Measurements from ENCODE around the gene SLC6A13.
"Not testable (repeated sequence)": the region's sequence is repeated elsewhere in the genome, so short reads cannot be mapped to it uniquely, and the experiment has no call there.

The SLC6A13 gene

DNA sequence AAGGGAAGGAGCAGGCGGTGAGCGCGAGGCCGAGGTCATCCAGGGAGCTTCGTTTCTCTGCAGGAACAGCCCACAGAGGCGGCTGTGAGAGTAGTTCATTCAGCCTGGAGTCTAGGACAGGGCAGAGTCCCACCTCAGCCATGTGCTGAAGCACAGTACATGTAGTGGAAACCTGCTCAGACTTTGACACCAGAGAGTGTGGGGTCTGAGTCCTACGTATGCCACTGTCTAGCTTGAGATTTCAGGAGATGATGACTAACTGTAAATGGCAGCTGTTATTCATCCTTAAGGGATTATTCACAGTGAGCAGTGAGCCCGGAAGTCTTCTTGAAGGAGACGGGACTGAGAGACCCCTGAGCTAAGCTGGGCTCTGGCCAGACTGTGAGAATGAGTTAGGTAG is 938 bp upstream of the SLC6A13 start:
- DNase-seq, result no peak

DNA sequence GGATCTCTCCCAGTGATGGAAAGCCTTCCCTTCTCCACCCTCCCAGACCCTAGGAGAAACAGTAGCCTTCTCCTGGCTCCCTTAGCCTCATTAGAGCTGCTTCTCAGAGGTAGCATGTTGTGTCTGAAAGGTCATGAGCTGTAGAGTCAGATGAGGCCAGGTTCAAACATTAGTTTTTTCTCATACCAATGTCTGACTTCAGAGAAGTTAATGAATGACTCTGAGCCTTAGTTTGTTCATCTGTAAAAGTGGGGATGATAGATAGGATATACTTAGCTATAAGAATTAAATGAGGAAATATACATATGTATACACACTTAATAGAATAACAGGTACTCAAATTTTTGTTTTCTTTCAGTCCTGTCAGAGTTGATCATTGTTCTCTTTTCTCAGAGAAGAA is 523 bp downstream of the SLC6A13 start:
- DNase-seq, result no peak

DNA sequence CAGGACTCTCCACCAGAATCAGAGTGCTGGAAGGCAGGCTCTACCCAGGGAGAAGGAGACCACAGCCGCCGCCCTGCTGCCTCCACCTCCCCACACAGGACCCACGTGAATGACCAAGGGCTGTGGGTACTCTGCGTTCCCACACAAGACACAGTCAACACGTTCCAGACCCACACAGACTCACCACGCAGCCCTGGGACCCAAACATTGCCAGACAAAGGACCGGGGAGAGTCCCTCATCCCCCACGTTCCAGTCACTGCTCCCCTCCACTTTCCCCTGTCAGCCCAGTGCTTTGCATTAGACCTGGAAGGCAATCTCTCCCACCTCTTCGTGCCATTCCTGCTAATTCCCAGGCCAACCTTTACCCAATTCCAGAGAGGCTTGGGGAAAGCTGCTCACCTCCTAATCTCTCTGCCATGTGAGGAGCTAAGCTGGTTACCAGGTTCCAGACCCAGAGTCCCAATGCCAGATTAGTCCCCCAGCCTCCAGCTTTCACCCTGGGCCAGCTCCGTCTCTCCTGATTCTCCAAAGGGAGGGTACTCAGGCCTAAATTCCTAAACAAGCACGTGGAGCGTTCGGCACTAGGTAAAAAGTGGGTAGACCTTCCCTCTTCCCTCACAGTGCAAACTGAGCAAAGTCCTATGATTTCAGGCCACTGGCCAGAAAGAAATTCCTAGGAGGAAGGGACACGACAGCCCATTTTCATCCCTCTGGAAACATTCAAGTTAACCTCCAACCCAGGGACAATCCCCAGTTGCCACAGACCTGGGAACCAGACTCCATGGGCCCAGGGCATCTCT is 4.9 kb downstream of the SLC6A13 start:
- DNase-seq, result no peak

DNA sequence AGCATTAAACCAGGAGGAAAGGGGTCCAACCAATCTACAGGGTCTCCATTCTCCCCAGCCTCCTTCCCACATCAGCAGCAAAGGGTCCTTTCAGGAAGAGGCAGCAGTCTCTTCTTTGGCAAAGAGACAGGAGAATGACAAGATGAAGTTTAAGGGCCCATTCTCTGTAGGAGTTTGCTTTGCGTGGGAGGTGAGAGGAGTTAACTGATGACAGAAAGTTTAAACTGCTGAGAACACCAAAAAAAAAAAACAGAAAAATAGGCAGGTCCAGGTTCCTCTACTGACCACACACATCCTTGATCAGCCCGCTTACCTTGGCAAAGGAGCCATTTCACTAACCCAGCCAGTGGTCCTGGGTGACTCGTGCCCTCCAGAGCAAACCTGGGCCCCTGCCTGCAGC is 5.7 kb downstream of the SLC6A13 start:
- no peak for DNase-seq

DNA sequence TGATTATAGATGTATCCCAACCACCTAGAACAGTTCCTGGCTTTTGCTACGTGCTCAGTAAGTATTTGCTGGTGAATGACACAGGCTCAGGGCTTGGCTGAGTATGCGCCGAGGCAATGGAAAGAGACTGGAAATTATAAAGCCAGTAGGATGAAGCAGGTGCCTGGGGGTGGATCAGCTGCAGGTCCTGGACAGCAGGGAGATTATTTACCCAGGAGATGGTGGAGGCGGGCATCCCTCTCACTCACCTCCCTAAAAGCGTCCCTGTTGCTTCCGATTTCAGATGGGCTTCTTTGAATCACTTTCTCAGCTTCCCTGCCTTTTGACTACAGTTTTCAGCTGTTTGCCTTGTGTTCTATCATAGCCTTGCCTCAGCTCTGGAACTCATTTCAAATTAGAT is 6.4 kb downstream of the SLC6A13 start:
- DNase-seq, result no peak

DNA sequence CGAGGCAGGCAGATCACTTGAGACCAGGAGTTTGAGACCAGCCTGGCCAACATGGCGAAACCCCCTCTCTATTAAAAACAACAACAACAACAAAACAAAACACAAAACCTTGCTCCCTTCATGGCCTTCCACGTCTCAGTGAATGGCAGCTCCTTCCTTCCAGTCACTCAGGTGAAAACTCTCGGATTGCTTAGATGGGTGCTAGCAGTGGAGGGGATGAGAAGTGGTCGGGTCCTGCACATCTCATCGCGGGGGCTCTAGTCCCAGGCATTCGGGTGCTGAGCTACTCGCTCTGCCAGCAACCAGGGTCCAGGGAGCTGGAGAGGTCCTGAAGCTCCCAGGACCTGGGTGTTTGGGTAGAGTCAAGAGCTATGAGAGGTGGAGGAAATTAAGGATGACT is 7.7 kb downstream of the SLC6A13 start:
- no peak for DNase-seq

DNA sequence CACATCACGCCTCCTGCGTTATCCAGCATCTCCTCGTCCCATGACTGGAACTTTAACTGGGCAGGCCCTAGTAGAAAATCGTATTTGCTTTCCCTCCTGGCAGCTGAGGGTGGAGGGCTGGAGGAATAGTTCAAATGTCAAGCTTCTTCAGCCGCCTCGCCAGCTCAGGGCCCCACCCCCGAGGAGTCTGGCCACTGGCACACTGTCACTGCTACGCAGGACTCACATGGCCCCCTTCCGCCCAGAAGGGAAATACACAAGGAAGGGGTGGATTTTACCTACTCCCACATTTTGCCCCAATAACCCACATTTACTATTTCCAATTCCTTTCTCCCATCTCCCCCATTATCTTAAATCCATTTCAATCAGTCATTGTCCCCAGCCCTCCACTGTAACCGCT is 8.6 kb downstream of the SLC6A13 start:
- no peak for DNase-seq

DNA sequence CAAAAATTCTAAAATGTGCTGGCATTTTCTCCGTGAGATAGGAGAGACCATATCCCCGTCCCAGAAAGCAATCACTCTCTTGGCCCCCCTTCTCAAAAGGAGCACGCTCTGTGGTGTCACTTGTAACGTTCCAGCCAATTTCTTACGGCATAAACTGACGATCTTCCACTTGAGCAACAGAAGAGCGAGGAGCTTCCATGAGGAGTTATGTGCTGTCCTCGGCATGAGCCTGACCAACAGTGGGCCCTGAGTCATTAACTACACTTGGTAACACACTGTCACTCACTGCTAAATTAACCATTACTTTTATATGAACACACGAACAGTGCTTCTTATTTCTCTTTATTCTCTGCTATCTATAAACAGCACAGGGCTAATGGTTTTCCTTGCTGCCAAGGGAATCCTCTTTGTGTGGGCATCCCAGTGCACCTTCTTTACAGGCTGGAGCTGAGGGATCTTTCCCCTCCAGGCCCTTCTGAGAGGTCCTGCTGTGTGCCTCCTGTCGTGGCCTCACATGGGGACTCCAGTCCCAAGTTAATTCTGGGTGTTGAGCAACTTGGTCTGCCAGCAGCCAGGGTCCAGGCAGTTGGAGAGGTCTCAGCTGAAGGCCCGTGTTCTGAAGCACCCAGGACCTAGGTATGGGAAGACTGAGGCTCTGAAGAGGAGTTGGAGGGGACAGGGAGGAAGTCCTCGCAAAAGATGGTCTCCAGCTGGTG is 9.4 kb downstream of the SLC6A13 start:
- no peak for DNase-seq

DNA sequence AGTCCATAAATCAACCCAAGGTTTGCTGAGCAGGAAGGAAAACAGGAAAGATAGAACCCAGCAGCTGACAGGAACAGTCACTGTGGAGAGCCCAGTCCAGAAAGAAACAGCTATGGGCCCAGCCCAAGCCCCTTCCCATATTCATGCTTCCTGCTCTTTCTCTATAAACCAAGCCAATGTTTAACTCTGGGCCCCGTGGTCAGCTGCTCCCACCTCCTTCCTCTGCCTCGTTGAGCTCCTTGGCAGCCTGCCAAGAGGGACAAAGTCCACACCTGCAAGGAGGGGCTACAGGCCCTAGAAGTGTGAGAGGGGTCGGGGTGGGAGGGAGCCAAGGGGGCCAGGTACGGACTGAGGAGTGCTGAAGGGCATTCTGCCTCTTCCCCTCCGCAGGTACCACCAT is 10.0 kb downstream of the SLC6A13 start:
- no peak for DNase-seq

DNA sequence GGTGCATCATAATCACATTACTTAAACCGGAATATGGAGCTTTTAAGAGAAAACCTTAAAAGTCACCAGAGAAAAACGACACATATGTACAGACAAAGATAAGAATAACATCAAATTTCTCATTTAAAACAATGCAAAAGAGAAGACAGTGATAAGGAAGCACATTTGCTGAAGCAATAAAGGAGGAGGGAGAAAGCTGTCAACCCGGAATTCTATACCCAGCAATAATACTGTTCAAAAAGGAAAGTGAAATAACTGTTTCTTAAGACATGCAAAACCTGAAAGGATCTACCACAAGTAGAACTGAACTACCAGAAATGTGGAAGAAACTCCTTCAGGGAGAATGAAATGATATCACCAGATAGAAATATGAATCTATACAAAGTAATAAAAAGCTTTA is 15.4 kb downstream of the SLC6A13 start:
- DNase-seq, result no peak

DNA sequence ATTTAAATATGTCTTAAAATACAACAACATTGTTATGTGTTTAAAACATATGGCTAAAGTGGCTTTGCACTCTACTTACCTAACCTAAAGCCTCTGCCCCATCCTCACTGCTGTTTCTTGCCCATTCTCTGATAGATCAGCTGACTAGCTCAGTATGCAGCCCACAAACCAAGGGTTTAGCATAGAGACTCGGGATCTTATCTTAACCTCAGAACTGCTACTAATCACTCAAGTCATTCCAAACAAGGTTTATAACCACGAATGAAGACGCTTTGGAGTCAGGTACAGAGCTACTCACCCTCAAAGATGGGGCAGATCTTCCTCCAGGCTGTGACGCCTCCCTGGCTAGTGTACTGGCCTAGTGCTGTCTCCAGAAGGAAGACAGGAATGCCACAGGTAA is 19.3 kb downstream of the SLC6A13 start:
- DNase-seq, result no peak

DNA sequence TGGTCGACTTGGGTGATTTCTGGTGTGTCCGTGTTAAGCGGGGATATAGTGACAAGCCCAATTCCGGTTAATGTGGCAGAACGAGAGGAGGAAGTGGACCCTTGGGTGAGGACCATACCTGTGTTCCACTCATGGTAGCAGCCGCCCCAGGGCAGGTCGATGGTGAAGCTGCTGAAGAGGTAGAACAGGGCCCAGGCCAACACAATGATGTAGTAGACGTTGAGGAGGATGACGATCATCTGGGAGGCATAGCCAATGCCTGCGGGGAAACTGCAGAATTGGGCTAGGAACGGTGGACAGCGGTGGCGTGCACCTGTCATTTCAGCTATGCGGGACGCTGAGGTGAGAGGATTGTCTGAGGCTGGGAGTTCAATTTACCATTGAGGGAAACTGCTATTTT is 20.1 kb downstream of the SLC6A13 start:
- DNase-seq, result no peak

DNA sequence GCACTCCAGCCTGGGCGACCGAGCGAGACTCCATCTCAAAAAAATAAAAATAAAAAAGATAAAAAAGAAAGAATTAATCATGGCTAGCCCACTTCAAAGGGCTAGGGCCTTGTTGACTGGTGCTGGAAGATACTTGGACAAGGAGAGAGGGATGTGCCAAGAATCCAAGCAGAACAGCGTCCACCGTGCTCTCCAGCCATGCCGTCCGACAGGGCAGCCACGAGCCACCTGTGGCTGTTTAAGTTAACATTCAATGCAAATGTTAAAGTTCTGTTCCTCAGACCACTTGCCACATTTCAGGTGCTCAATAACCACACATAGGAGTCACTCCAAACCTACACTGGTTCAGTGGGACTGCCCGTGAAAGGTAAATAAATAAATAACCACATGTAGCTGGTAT is 21.4 kb downstream of the SLC6A13 start:
- DNase-seq, result no peak

DNA sequence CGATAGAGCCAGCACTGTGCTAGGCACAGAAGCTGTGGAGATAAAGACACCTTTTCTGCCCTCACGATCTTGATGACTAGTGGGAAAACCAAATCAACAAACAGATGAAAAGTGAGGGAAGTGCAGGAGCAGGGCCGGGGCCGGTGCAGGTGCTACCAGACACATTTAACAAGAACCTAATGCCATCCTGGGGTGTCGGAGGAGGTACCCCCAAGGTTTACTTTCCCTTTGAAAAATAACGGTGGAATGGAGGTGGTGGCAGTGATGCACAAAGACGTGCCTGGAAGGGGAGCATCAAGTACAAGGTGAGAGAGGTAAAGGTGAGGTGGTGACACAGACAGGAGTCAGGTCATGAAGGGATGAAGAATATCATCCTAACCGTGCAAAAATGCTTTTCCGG is 22.1 kb downstream of the SLC6A13 start:
- no peak for DNase-seq

DNA sequence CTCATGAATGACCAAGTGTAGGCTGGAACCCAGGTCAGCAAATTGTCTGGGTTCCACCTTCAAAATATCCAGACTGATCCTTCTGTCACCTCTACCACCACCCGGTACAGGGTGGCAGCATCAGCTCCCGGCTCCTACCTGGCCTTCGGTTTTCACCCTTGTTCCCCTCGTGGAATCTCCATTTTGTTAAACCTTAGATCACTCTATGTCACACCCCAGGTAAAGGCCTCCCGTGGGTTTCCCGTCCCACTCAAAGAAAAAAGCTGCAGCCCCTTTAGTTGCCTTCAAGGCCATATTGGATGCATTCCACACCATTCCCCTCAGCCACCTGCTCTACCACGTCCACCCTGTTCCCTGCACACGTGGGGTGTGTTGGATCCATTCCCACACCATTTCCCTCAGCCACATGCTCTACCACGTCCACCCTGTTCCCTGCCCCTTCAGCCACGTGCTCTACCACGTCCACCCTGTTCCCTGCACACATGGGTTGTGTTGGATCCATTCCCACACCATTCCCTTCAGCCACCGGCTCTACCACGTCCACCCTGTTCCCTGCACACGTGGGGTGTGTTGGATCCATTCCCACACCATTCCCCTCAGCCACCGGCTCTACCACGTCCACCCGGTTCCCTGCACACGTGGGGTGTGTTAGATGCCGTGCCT is 23.8 kb downstream of the SLC6A13 start:
- DNase-seq, result no peak

DNA sequence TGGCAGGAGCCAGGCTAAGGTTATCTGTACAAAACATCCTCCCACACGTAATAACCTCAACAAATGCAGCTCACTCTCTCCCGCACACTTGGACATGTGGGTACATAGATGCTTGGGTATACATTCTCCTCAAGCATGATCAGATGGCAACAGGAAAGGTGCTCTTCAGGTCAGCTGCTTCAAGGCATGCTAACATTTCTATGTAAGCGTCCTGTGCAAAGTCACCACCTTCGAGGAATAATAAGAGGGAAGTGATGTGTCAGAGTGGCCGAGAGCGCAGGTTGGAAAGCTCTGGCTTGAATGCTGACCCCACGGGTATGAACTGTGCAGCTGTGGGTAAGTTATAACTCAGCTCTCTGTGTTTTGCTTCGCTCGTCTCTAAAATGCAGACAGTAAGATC is 24.5 kb downstream of the SLC6A13 start:
- DNase-seq, result no peak

DNA sequence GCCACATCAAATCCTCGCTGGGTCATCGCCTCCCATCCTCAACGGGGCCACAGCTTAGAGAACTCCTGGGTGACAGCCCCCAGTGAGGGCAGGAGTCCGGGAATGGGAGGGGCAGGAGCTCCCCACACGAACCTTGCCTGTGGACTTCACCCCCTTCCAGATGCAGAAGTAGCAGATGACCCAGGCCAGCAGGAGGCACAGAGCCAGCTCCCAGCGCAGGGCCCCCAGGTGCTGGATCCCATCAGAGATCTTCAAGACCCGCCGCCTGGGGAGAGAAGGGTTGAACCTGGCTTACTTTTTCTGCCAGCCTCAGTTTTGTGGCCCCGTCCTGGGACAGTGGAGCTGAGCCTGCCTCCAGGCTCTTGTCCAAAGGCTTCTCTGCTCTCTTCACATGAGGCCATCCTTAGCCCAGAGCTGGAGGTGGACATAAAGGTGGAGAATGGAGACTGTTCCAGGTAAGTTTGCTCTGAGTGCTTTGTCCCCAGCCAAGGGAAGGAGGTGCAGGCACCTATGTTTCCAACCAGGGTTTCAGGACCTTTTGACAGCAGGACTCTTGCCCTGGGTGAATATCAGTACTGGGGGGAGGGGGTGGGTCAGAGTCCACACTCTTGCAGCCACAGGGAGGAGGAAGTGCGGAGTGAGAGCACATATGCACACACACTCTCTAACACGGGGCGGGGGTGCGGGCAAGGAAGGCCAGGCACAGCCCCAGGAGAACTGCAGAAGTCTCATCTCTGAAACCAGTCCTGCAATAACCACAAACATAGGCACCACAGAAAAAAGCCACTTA is 25.4 kb downstream of the SLC6A13 start:
- no peak for DNase-seq

DNA sequence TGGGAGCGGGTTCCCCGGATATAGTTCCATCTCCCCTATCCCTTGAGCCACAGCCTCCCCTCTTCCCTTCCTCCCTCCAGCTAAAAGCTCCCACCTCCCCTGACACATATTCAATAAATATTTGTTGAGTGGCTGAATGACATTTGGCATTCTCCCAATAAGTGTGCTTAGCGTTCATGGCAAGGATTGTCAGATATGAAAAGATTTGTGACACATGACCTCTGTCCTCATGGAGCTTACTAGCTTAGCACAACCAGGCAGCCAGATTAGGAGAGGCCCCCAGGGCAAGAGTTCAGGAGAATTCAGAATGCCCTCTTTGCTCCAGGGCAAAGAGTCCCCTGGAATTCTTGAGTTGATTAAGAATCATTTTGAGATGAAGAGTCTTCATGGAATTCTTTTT is 26.2 kb downstream of the SLC6A13 start:
- no peak for DNase-seq

DNA sequence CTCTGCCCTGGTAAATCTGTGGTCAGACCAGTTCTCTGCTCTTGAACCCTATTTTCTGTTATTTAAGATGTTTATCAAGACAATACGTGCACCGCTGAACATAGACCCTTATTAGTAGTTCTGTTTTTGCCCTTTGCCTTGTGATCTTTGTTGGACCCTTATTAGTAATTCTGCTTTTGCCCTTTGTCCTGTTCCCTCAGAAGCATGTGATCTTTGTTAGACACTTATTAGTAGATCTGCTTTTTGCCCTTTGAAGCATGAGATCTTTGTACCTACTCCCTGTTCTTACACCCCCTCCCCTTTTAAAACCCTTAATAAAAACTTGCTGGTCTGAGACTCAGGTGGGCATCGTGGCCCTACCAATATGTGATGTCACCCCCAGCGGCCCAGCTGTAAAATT is 26.7 kb downstream of the SLC6A13 start:
- not testable (repeated sequence) for DNase-seq

DNA sequence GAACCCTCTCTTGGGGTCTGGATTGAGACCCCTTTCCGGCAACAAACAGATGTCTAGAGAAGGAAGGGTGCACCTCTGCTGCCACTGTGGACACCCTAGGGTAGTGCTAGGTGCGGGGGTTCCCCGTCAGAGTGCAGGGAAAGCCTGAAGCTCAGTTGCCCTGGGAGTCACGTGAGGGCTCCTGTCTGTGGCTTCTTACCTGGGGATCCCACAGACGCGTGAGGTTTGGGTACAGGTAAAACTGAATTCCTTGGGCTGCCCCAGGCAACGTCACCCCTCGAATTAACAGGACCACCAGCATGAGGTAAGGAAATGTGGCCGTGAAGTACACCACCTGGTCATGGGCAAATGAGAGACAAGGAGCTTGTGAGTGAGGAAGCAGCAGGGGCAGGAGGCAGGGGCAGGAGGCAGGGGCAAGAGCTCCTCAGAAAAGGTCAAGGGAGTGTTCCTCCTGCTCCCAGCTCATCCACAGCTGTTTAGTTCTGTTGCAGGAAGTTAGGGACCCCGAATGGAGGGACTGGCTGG is 27.7 kb downstream of the SLC6A13 start:
- DNase-seq, result no peak

DNA sequence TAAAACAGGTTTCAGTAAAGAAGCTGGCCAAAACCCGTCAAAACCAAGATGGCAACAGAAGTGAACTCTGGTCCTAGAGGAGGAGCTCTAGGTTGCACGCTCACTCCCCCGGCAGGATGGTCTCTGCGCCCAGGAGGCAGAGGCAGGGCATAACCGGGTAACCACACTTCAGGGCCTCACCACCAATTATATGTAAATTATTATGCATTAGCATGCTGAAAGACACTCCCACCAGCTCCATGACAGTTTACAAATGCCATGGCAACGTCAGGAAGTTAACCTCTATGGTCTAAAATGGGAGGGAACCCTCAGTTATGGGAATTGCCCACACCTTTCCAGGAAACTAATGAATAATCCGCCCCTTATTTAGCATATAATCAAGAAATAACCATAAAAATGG is 28.6 kb downstream of the SLC6A13 start:
- DNase-seq, result no peak

DNA sequence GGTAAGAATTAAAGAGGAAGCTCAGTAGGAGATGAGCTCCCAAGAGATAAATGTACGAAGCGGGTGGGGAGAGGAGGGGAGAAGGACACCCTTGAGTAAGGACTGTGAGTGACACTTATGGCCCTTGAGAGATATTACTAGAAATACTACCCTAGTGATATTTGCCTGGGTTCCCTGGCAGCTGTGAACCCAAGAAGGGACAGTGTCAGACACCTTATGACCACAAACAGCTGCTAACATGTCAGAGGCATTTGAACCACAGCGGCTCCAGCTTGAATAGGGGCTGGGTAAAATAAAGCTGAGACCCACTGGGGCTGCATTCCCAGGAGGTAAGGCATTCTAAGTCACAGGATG is 29.0 kb downstream of the SLC6A13 start:
- no peak for DNase-seq
